DOHH2 (cell line): Measurements from ENCODE around the gene ALK.

Experiments used
- EZH2phosphoT487 ChIP-seq: fragments of 200-600 bp; sonication (generic); IDR thresholded peaks from 2 replicates; pipeline ENCODE4 v1.6.1; 2017; ENCODE audit warnings: borderline replicate concordance, mild to moderate bottlenecking, antibody characterized with exemption, low read length, moderate library complexity, mixed read lengths
- TF ChIP-seq, protein P1 (sequence below): fragments of 200-600 bp; sonication (generic); IDR thresholded peaks from one replicate; pipeline ENCODE4 v1.5.1; 2014; ENCODE audit warnings: antibody characterized with exemption, mild to moderate bottlenecking, low read depth, low read length; ENCODE audit not compliant: poor library complexity, severe bottlenecking

DNA sequence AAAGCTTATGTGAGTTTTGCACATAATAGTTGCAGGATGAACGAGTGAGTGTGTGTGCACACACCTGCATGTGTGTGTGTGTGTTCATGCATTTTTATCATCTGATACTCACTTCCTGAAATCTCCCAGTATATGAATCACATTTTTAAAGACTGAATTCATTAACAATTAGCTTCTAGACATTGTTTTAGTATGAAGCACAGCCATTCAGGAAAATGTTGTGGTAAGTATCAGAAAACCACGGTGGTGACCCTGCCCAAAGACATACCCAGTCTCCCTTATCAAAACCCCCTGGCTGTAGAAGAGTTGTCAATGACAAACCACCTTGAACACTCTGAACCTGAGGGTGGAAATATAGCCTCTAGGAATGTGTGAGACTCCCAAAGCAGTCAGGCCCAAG, 220.8 kb downstream of the ALK start:
- TF ChIP-seq, protein P1, sequence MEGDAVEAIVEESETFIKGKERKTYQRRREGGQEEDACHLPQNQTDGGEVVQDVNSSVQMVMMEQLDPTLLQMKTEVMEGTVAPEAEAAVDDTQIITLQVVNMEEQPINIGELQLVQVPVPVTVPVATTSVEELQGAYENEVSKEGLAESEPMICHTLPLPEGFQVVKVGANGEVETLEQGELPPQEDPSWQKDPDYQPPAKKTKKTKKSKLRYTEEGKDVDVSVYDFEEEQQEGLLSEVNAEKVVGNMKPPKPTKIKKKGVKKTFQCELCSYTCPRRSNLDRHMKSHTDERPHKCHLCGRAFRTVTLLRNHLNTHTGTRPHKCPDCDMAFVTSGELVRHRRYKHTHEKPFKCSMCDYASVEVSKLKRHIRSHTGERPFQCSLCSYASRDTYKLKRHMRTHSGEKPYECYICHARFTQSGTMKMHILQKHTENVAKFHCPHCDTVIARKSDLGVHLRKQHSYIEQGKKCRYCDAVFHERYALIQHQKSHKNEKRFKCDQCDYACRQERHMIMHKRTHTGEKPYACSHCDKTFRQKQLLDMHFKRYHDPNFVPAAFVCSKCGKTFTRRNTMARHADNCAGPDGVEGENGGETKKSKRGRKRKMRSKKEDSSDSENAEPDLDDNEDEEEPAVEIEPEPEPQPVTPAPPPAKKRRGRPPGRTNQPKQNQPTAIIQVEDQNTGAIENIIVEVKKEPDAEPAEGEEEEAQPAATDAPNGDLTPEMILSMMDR: no peak
- TF ChIP-seq EZH2phosphoT487: no peak
